ENCODE measurements around the gene C3orf80. TPM values are rescaled to one million over a fixed set of nuclear protein-coding genes. Genes with fewer than 3 reads are reported as not detected.

Gene C3orf80
- total and polyA plus RNA-seq, 10 of the 15 experiments (the other 5 are each of a cell fraction or from before 2014, with no cell fraction given): 0.02 to 0.04 TPM; not detected in 8

DNA sequence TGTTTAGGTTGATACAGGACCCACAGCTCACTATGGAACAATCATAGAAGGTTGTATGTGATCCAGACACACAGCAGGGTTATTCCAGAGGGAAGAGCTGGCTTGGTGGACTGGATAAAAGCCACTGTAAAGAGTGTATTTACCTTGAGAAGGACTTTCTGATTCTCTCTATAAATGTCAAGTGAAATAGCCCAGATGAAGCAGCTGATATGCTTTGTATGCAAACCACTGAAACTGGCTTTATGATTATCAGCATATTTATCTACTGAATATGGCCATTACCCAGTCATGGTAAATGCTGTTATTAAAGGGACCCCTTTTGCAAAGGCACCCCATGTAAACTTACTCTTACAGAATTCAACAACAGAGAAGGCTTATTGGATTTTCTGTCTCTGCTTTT lies 28.1 kb downstream of the C3orf80 start:
- Histone ChIP-seq H3K79me2 (ENCODE audit: control insufficient read depth, insufficient read depth, low read length) (no peaks in the 10 kb centered on the region), H3K27me3 (replicated peaks in 1 of 2; ENCODE audit: control insufficient read depth in 2 of 2, insufficient read depth in 2 of 2, low read length in 1 of 2) (no peaks in the 10 kb centered on the region), H3K4me2 (ENCODE audit: control insufficient read depth, insufficient read depth) (no peak overlapping the region), H3K9me3 (replicated peaks; ENCODE audit: control insufficient read depth, insufficient read depth, low read length) (no peaks in the 10 kb centered on the region), H4K20me1 (ENCODE audit: control insufficient read depth, insufficient read depth) (no peaks in the 10 kb centered on the region), H2AFZ (ENCODE audit: control insufficient read depth, low read depth, low read length) (no peak overlapping the region), H3K9ac (ENCODE audit: control insufficient read depth, insufficient read depth, low read length) (no peak overlapping the region), H3K4me3 (no peak overlapping the region), H3K36me3 (ENCODE audit: control insufficient read depth in 2 of 2, insufficient read depth in 2 of 2, low read length in 1 of 2) (no peaks in the 10 kb centered on the region), H3K27ac (ENCODE audit: control insufficient read depth, insufficient read depth) (no peak overlapping the region), H3K4me1 (ENCODE audit: control insufficient read depth, insufficient read depth, low read length) (no peaks in the 10 kb centered on the region)
- ATAC-seq (no peak), FAIRE-seq (no peak), DNase-seq (ENCODE audit: low read depth, low spot score) (no peak)
- intact Hi-C loops (cut with micrococcal nuclease; ENCODE audit: unreplicated experiment) (no loop called here), in situ Hi-C loops (cut with MboI) (no loop called here)
- ChIA-PET CTCF (no interaction called here), POLR2A (no interaction called here), RAD21 (ENCODE audit: unreplicated experiment) (interaction anchor here (0.5 kb wide), 1 partner anchor 89 kb away, joined by 3 read pairs; no protein-coding TSS in a partner anchor), SMC1A (ENCODE audit: uncharacterized antibody, unreplicated experiment) (no interaction called here)
- no TSS peak for BruUV-seq (replicated peaks)
- TF ChIP-seq SMAD1 (IDR thresholded peaks at IDR 0.05; ENCODE audit: low read depth, partially characterized antibody) (no peak), SUPT20H (IDR thresholded peaks at IDR 0.05; ENCODE audit: borderline replicate concordance, control insufficient read depth, low read depth, low read length) (no peak), HDAC2 (IDR thresholded peaks at IDR 0.05) (no peak), IKZF2 (IDR thresholded peaks at IDR 0.05) (no peak), NFYB (IDR thresholded peaks at IDR 0.05; ENCODE audit: insufficient read depth, low read depth, low read length) (no peak), FOXK2 (IDR thresholded peaks at IDR 0.05) (no peak), TCF7 (IDR thresholded peaks at IDR 0.05; ENCODE audit: borderline replicate concordance) (no peak), SMC3 (IDR thresholded peaks at IDR 0.05; ENCODE audit: borderline replicate concordance, low read length) (no peak), POLR2AphosphoS5 (IDR thresholded peaks at IDR 0.05; ENCODE audit: low read length) (no peak), DPF2 (IDR thresholded peaks at IDR 0.05) (no peak), MEF2A (IDR thresholded peaks at IDR 0.05; ENCODE audit: insufficient read depth, low read depth, low read length) (no peak), NR2F1 (conservative IDR thresholded peaks at IDR 0.05) (no peak), NBN (IDR thresholded peaks at IDR 0.05) (no peak), ZNF24 (IDR thresholded peaks at IDR 0.05) (no peak), ATF7 (IDR thresholded peaks at IDR 0.05; ENCODE audit: low read depth) (no peak), KAT2A (conservative IDR thresholded peaks at IDR 0.05; ENCODE audit: control insufficient read depth, low read depth, low read length) (no peak), MYC (IDR thresholded peaks at IDR 0.05; ENCODE audit: insufficient read depth, insufficient read length, insufficient replicate concordance, low read length, severe bottlenecking) (no peak), POLR2AphosphoS2 (IDR thresholded peaks at IDR 0.05; ENCODE audit: low read depth, low read length) (no peak)
- TF ChIP-seq, protein P1, sequence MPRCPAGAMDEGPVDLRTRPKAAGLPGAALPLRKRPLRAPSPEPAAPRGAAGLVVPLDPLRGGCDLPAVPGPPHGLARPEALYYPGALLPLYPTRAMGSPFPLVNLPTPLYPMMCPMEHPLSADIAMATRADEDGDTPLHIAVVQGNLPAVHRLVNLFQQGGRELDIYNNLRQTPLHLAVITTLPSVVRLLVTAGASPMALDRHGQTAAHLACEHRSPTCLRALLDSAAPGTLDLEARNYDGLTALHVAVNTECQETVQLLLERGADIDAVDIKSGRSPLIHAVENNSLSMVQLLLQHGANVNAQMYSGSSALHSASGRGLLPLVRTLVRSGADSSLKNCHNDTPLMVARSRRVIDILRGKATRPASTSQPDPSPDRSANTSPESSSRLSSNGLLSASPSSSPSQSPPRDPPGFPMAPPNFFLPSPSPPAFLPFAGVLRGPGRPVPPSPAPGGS (IDR thresholded peaks at IDR 0.05; ENCODE audit: borderline replicate concordance, insufficient read depth, low read depth, low read length, poor library complexity, severe bottlenecking): no peak
- TF ChIP-seq, protein P2, sequence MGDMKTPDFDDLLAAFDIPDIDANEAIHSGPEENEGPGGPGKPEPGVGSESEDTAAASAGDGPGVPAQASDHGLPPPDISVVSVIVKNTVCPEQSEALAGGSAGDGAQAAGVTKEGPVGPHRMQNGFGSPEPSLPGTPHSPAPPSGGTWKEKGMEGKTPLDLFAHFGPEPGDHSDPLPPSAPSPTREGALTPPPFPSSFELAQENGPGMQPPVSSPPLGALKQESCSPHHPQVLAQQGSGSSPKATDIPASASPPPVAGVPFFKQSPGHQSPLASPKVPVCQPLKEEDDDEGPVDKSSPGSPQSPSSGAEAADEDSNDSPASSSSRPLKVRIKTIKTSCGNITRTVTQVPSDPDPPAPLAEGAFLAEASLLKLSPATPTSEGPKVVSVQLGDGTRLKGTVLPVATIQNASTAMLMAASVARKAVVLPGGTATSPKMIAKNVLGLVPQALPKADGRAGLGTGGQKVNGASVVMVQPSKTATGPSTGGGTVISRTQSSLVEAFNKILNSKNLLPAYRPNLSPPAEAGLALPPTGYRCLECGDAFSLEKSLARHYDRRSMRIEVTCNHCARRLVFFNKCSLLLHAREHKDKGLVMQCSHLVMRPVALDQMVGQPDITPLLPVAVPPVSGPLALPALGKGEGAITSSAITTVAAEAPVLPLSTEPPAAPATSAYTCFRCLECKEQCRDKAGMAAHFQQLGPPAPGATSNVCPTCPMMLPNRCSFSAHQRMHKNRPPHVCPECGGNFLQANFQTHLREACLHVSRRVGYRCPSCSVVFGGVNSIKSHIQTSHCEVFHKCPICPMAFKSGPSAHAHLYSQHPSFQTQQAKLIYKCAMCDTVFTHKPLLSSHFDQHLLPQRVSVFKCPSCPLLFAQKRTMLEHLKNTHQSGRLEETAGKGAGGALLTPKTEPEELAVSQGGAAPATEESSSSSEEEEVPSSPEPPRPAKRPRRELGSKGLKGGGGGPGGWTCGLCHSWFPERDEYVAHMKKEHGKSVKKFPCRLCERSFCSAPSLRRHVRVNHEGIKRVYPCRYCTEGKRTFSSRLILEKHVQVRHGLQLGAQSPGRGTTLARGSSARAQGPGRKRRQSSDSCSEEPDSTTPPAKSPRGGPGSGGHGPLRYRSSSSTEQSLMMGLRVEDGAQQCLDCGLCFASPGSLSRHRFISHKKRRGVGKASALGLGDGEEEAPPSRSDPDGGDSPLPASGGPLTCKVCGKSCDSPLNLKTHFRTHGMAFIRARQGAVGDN (IDR thresholded peaks at IDR 0.05): no peak

All from GM12878 (cell line).